Activated CD8-positive, alpha-beta memory T cell treated with anti-CD3 and anti-CD28 coated beads, Interleukin-2, amount 10 ng/mL, durations not matched to agents 7 days and 5 days (primary cell): ENCODE results near the gene C1QTNF6. TPM values are rescaled to one million over a fixed set of nuclear protein-coding genes. Genes with fewer than 3 reads are reported as not detected.
"Not testable (repeated sequence)": the region's sequence is repeated elsewhere in the genome, so short reads cannot be mapped to it uniquely, and the experiment has no call there.

Source experiments
- ATAC-seq: fragments of 150-1000 bp; cut with Tn5 transposase; one replicate; pipeline ENCODE4 v1.10.0; 2021; ENCODE audit warnings: moderate library complexity
- CTCF ChIA-PET: fragments of 350-600 bp; sonication (Branson Sonifier 250); formaldehyde crosslinking; loops from one replicate; lab custom pipeline; 2021; ENCODE audit warnings: antibody characterized with exemption; lab: Charles Lee
- DNase-seq: peaks from one replicate; pipeline ENCODE4 v3.0.0-alpha.2; 2020
- H3K27ac Mint-ChIP-seq: one replicate; pipeline ENCODE4 v1.8.0; 2021; ENCODE audit warnings: mild to moderate bottlenecking, mixed read lengths
- H3K27me3 Mint-ChIP-seq: one replicate; pipeline ENCODE4 v1.8.0; 2021; ENCODE audit warnings: mixed read lengths
- H3K36me3 Mint-ChIP-seq: one replicate; pipeline ENCODE4 v1.8.0; 2021; ENCODE audit warnings: mild to moderate bottlenecking, mixed read lengths
- H3K4me1 Mint-ChIP-seq: one replicate; pipeline ENCODE4 v1.8.0; 2021; ENCODE audit warnings: mixed read lengths
- H3K4me3 Mint-ChIP-seq: one replicate; pipeline ENCODE4 v1.8.0; 2021; ENCODE audit warnings: mild to moderate bottlenecking, moderate library complexity, mixed read lengths
- H3K9me3 Mint-ChIP-seq: one replicate; pipeline ENCODE4 v1.8.0; 2022; ENCODE audit warnings: low read depth, mixed read lengths
- total RNA-seq, 2 experiments: library from RNA; stranded (reverse); gene quantifications; one replicate each; pipeline ENCODE4 v1.2.3, GENCODE V29; 2021

Gene C1QTNF6
- total RNA-seq, 2 experiments from 2014 or later = 6.7 to 7.4 TPM

DNA sequence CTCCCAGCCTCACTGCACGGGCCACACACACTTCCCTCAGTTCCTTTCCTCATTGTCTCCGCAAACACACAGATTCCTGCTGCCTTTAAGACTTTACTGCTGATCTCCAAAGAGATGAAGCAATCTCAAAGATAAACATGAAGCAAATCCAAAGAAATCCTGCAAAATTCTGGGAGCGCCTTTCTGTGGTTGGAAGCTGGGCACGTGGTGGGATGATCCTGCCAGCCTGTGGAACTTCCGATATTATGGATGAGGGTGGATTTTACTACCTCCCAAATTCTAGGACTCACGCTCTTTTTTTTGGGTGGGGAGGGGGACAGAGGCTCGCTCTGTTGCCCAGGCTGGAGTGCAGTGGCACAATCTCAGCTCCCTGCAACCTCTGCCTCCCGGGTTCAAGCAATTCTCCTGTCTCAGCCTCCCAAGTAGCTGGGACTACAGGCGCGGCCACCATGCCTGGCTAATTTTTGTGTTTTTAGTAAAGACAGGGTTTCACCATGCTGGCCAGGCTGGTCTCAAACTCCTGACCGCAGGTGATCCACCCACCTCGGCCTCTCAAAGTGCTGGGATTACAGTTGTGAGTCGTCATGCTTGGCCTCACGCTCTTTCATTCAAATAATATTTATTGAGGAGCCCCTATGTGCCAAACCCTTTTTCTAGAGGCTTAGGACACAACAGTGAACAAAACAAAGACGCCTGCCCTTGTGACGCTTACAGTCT is 17.2 kb downstream of the C1QTNF6 start:
- peaks cover 51% of the 10 kb centered on the region for H3K4me1 Mint-ChIP-seq

DNA sequence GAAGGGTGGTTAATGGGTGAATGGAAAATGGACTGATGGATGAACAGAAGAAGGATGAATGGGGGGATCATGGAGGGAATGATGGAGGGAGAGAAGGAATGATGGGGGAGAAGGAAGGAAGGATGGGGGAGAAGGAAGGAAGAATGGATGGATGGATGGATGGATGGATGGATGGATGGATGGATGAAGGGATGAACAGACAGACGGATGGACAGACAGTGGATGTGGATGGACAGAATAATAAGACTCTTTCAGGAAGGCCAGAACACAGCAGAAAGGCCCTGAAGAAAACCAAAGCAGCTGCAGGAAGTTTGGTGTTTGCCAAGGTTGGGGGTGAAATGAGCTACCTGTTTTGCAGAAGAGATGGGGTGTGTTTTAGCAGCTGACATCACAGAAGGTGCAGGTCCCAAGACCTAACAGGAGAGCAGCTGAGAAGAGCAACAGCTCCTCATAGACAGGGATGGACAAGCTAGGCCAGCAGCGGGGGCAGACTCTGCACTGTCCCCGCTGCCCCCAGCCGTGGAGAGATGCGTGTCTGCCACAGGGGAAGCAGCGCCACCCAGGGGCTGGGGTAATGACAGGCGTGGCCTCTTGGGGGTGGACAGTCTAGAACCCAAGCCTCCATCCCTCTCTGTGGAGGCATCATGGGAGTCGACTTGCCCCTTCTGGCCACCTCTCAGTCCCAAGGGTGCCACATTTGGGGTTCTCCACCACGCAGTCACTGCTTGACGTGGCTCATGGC is 17.9 kb downstream of the C1QTNF6 start:
- Mint-ChIP-seq H3K9me3 (no peaks in the 10 kb centered on the region), H3K36me3 (peaks cover 28% of the 10 kb centered on the region), H3K4me3 (no peak overlapping the region), H3K4me1 (peaks cover 58% of the 10 kb centered on the region), H3K27me3 (no peaks in the 10 kb centered on the region), H3K27ac (peak overlapping the region; percentile 27)
- ATAC-seq = no peak
- DNase-seq = no peak
- CTCF ChIA-PET = interaction anchor here (0.7 to 1.1 kb wide), 5 partner anchors 9 to 29 kb away, joined by 3 to 5 read pairs (median 4); no protein-coding TSS in a partner anchor

More for the DNA sequence above, 17.2 kb downstream of the C1QTNF6 start:
- H3K27ac Mint-ChIP-seq, H3K4me3 Mint-ChIP-seq, ATAC-seq, H3K27me3 Mint-ChIP-seq, H3K9me3 Mint-ChIP-seq, DNase-seq: not testable (repeated sequence)
- peaks cover 28% of the 10 kb centered on the region for H3K36me3 Mint-ChIP-seq
- CTCF ChIA-PET = interaction anchor here (0.7 to 1.6 kb wide), 6 partner anchors 9 to 29 kb away, joined by 3 to 6 read pairs (median 4); no protein-coding TSS in a partner anchor

DNA sequence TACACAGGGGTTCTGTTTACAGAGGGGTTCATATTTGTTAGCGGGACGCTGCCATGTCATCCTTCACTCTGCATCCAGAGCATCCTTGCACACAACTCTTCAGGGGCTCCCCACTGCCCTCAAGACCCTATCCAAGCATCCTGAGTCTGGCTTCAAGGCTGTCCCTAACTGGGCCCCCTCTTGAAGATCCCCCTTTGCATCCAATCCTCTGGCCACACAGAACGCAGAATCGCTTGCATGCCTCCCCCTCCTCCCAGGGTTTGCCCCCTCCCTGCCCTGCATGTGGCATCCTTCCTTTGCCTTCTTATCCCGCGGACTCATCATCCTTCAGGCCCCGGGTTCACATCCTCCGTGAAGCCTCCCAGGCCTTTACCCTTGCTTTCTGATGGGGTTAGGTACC is 18.6 kb downstream of the C1QTNF6 start:
- H3K27ac Mint-ChIP-seq = peak overlapping the region; percentile 99
- no peak for ATAC-seq
- DNase-seq = no peak
- H3K9me3 Mint-ChIP-seq = no peaks in the 10 kb centered on the region
- peaks cover 28% of the 10 kb centered on the region for H3K36me3 Mint-ChIP-seq
- CTCF ChIA-PET = interaction anchor here (1.0 kb wide), 3 partner anchors 8 to 30 kb away, joined by 4 to 5 read pairs (median 4); no protein-coding TSS in a partner anchor
- H3K4me1 Mint-ChIP-seq = peaks cover 65% of the 10 kb centered on the region
- H3K4me3 Mint-ChIP-seq = no peak overlapping the region
- no peaks in the 10 kb centered on the region for H3K27me3 Mint-ChIP-seq

GRCh38 chr22:37167981-37168647 is 19.9 kb downstream of the C1QTNF6 start:
- CTCF ChIA-PET = interaction anchor here (0.7 to 9.4 kb wide), 11 partner anchors 16 to 104 kb away, joined by 3 to 150 read pairs (median 6); partner anchors contain the start of gene IL2RB
- peaks cover 78% of the 10 kb centered on the region for H3K4me1 Mint-ChIP-seq
- ATAC-seq (no peak), DNase-seq (peak; percentile 79)
- no peaks in the 10 kb centered on the region for H3K9me3 Mint-ChIP-seq
- H3K4me3 Mint-ChIP-seq = peak overlapping the region; percentile 78
- H3K27me3 Mint-ChIP-seq = no peaks in the 10 kb centered on the region
- H3K36me3 Mint-ChIP-seq = peaks cover 25% of the 10 kb centered on the region
- peak overlapping the region; percentile 99 for H3K27ac Mint-ChIP-seq

DNA sequence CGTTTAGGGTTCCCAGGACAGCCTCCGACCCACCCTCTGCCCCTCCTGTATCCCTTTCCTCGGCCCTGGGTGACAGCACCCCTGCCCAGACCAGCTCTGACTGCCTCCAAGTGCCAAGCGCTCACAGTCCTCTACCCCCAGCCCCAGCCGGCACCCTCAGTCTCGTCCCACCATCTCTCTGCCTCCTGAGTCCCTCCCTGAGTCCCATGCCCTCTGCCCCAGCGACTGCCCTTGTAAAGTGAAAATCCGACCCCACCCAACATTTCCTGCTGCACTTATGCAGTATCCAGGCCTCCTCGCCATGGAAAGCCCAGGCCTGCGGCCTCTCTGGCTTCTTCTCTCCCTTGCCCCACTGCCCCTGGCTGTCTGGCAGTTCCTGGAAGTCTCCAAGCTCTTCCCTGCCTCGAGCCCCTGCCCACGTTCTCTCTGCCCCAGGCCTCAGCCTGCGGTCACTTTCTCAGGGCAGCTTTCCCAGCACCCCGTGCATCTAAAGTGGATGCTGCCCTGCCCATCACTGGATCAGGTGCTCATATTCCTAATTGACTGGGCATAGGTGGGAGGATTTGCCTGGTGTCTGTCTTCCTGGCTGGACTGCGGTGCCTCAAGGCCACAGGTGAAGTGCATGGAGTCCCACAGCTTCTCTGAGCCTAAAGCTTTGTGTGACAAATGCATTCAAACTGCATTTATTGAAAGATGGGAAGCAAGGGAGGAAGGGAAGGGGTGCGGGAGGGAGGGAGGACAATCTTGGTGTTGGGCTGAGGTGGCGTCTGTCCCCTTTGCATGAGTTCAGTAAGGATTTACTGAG is 20.7 kb downstream of the C1QTNF6 start:
- peaks cover 23% of the 10 kb centered on the region for H3K36me3 Mint-ChIP-seq
- ATAC-seq = no peak
- H3K4me3 Mint-ChIP-seq = peak overlapping the region; percentile 78
- H3K27ac Mint-ChIP-seq = peak overlapping the region; percentile 99
- H3K9me3 Mint-ChIP-seq = no peaks in the 10 kb centered on the region
- no peak for DNase-seq
- H3K27me3 Mint-ChIP-seq = no peaks in the 10 kb centered on the region
- peaks cover 86% of the 10 kb centered on the region for H3K4me1 Mint-ChIP-seq
- CTCF ChIA-PET = interaction anchor here (0.7 to 9.4 kb wide), 26 partner anchors 8 to 150 kb away, joined by 3 to 150 read pairs (median 4); partner anchors contain the start of gene IL2RB

- DNase-seq (peak; percentile 93), ATAC-seq (peak; percentile 29)
- peak overlapping the region; percentile 99 for H3K27ac Mint-ChIP-seq
- CTCF ChIA-PET = interaction anchor here (0.6 to 9.4 kb wide), 29 partner anchors 9 to 151 kb away, joined by 3 to 150 read pairs (median 4); partner anchors contain the start of gene IL2RB
- H3K4me1 Mint-ChIP-seq = peaks cover 93% of the 10 kb centered on the region
- H3K36me3 Mint-ChIP-seq = peaks cover 23% of the 10 kb centered on the region
- H3K9me3 Mint-ChIP-seq = no peaks in the 10 kb centered on the region
- H3K27me3 Mint-ChIP-seq = no peaks in the 10 kb centered on the region
- peak overlapping the region; percentile 78 for H3K4me3 Mint-ChIP-seq
Observed at GRCh38 chr22:37166675-37167066, 21.4 kb downstream of the C1QTNF6 start.

- Mint-ChIP-seq H3K4me1 (peaks cover 96% of the 10 kb centered on the region), H3K4me3 (peak overlapping the region; percentile 78), H3K9me3 (peaks cover 3% of the 10 kb centered on the region), H3K36me3 (peaks cover 26% of the 10 kb centered on the region), H3K27ac (peak overlapping the region; percentile 99), H3K27me3 (no peaks in the 10 kb centered on the region)
- CTCF ChIA-PET = interaction anchor here (0.6 to 9.4 kb wide), 32 partner anchors 8 to 151 kb away, joined by 3 to 150 read pairs (median 4); partner anchors contain the start of gene IL2RB
- ATAC-seq = no peak
- peak; percentile 67 for DNase-seq
Observed at GRCh38 chr22:37165940-37166674, 21.9 kb downstream of the C1QTNF6 start.

GRCh38 chr22:37165066-37165465 is 23.0 kb downstream of the C1QTNF6 start:
- Mint-ChIP-seq H3K9me3 (peaks cover 5% of the 10 kb centered on the region), H3K36me3 (peaks cover 27% of the 10 kb centered on the region), H3K4me1 (peaks cover 98% of the 10 kb centered on the region), H3K4me3 (peak overlapping the region; percentile 21), H3K27ac (peak overlapping the region; percentile 99), H3K27me3 (no peaks in the 10 kb centered on the region)
- ATAC-seq (no peak), DNase-seq (no peak)
- CTCF ChIA-PET = interaction anchor here (1.1 to 9.4 kb wide), 12 partner anchors 9 to 96 kb away, joined by 3 to 150 read pairs (median 5); partner anchors contain the start of gene IL2RB

GRCh38 chr22:37164505-37164887 is 23.6 kb downstream of the C1QTNF6 start:
- ATAC-seq (no peak), DNase-seq (no peak)
- CTCF ChIA-PET = interaction anchor here (0.8 to 9.4 kb wide), 11 partner anchors 10 to 308 kb away, joined by 3 to 150 read pairs (median 5); partner anchors contain the start of gene IL2RB
- H3K9me3 Mint-ChIP-seq = peaks cover 5% of the 10 kb centered on the region
- H3K36me3 Mint-ChIP-seq = peaks cover 23% of the 10 kb centered on the region
- H3K4me1 Mint-ChIP-seq = peaks cover 95% of the 10 kb centered on the region
- H3K4me3 Mint-ChIP-seq = peak overlapping the region; percentile 55
- H3K27me3 Mint-ChIP-seq = no peaks in the 10 kb centered on the region
- peak overlapping the region; percentile 99 for H3K27ac Mint-ChIP-seq

- H3K4me1 Mint-ChIP-seq = peaks cover 94% of the 10 kb centered on the region
- H3K4me3 Mint-ChIP-seq = peak overlapping the region; percentile 55
- peak overlapping the region; percentile 99 for H3K27ac Mint-ChIP-seq
- ATAC-seq = peak; percentile 46
- H3K36me3 Mint-ChIP-seq = peaks cover 18% of the 10 kb centered on the region
- CTCF ChIA-PET = interaction anchor here (0.7 to 9.4 kb wide), 21 partner anchors 8 to 307 kb away, joined by 3 to 150 read pairs (median 6); partner anchors contain the start of genes IL2RB, KCTD17 and RAC2
- H3K27me3 Mint-ChIP-seq = no peaks in the 10 kb centered on the region
- peak; percentile 92 for DNase-seq
- peaks cover 5% of the 10 kb centered on the region for H3K9me3 Mint-ChIP-seq
Observed at GRCh38 chr22:37163575-37164504, 24.2 kb downstream of the C1QTNF6 start.
